ENCODE data around the gene CCSER1. TPM values are rescaled to one million over a fixed set of nuclear protein-coding genes. Genes with fewer than 3 reads are reported as not detected.
"Not testable (repeated sequence)": the region's sequence is repeated elsewhere in the genome, so short reads cannot be mapped to it uniquely, and the experiment has no call there.

The CCSER1 gene
- polyA plus RNA-seq, 3 donors = 0.09 to 0.75 (median 0.13) TPM

- H3K27me3 Mint-ChIP-seq (ENCODE audit: low read depth in 3 of 3) = no peaks in the 10 kb centered on the region
- H3K9me3 Mint-ChIP-seq = peaks cover 0 to 8% (median 2%) of the 10 kb centered on the region in 7 donors
- no peaks in the 10 kb centered on the region for H3K4me1 Mint-ChIP-seq
- TF ChIP-seq, protein P1, sequence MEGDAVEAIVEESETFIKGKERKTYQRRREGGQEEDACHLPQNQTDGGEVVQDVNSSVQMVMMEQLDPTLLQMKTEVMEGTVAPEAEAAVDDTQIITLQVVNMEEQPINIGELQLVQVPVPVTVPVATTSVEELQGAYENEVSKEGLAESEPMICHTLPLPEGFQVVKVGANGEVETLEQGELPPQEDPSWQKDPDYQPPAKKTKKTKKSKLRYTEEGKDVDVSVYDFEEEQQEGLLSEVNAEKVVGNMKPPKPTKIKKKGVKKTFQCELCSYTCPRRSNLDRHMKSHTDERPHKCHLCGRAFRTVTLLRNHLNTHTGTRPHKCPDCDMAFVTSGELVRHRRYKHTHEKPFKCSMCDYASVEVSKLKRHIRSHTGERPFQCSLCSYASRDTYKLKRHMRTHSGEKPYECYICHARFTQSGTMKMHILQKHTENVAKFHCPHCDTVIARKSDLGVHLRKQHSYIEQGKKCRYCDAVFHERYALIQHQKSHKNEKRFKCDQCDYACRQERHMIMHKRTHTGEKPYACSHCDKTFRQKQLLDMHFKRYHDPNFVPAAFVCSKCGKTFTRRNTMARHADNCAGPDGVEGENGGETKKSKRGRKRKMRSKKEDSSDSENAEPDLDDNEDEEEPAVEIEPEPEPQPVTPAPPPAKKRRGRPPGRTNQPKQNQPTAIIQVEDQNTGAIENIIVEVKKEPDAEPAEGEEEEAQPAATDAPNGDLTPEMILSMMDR (IDR thresholded peaks at IDR 0.05) = no peak
- Histone ChIP-seq H3K79me2 (ENCODE audit: insufficient read depth, low read length) (no peaks in the 10 kb centered on the region), H3K4me3 (replicated peaks in 1 of 3; ENCODE audit: low read depth in 2 of 3, low read length in 3 of 3) (no peak overlapping the region), H3K36me3 (replicated peaks in 1 of 2; ENCODE audit: control insufficient read depth in 1 of 2, insufficient read depth in 2 of 2, low read length in 2 of 2) (no peaks in the 10 kb centered on the region), H4K20me1 (ENCODE audit: insufficient read depth, low read length) (no peaks in the 10 kb centered on the region), H3K9ac (ENCODE audit: insufficient read depth, low read length, poor library complexity, severe bottlenecking) (no peak overlapping the region), H3K27ac (ENCODE audit: low read depth in 1 of 2, low read length in 2 of 2) (no peak overlapping the region), H3K27me3 (ENCODE audit: control insufficient read depth in 2 of 2, insufficient read depth in 2 of 2, low read length in 2 of 2) (no peaks in the 10 kb centered on the region), H2AFZ (ENCODE audit: insufficient read depth, low read depth, low read length, poor library complexity, severe bottlenecking) (no peak overlapping the region), H3K4me2 (replicated peaks; ENCODE audit: extremely low read depth, low read length, poor library complexity, severe bottlenecking) (no peak overlapping the region), H3K4me1 (ENCODE audit: control insufficient read depth in 1 of 2, insufficient read depth in 2 of 2, low read length in 2 of 2) (no peaks in the 10 kb centered on the region), H3K9me3 (replicated peaks in 1 of 2; ENCODE audit: control insufficient read depth in 1 of 2, insufficient read depth in 1 of 2, low read length in 2 of 2) (no peaks in the 10 kb centered on the region)
- H3K36me3 Mint-ChIP-seq = no peaks in the 10 kb centered on the region
- H3K4me3 Mint-ChIP-seq = no peak overlapping the region
- no peak for DNase-seq
- intact Hi-C loops (cut with micrococcal nuclease) = no loop called here
- no peak overlapping the region for H3K27ac Mint-ChIP-seq
These were observed 568.2 kb downstream of the CCSER1 start for GRCh38 chr4:90695411-90695810.

- intact Hi-C loops (cut with micrococcal nuclease); H3K9ac ChIP-seq (ENCODE audit: insufficient read depth, low read length, poor library complexity, severe bottlenecking); H4K20me1 ChIP-seq (ENCODE audit: insufficient read depth, low read length); H3K4me3 Mint-ChIP-seq; H3K27me3 ChIP-seq (ENCODE audit: control insufficient read depth in 2 of 2, insufficient read depth in 2 of 2, low read length in 2 of 2); H3K4me1 ChIP-seq (ENCODE audit: control insufficient read depth in 1 of 2, insufficient read depth in 2 of 2, low read length in 2 of 2); H3K4me1 Mint-ChIP-seq; DNase-seq; H3K27ac ChIP-seq (ENCODE audit: low read depth in 1 of 2, low read length in 2 of 2); H3K27ac Mint-ChIP-seq; H3K79me2 ChIP-seq (ENCODE audit: insufficient read depth, low read length); H3K4me2 ChIP-seq (replicated peaks; ENCODE audit: extremely low read depth, low read length, poor library complexity, severe bottlenecking); H3K36me3 Mint-ChIP-seq; H2AFZ ChIP-seq (ENCODE audit: insufficient read depth, low read depth, low read length, poor library complexity, severe bottlenecking); H3K27me3 Mint-ChIP-seq (ENCODE audit: low read depth in 3 of 3); H3K36me3 ChIP-seq (replicated peaks in 1 of 2; ENCODE audit: control insufficient read depth in 1 of 2, insufficient read depth in 2 of 2, low read length in 2 of 2); H3K4me3 ChIP-seq (replicated peaks in 1 of 3; ENCODE audit: low read depth in 2 of 3, low read length in 3 of 3): not testable (repeated sequence)
- WGBS (ENCODE audit: insufficient coverage) = 92% methylated on average over 6 of the region's 6 CpGs
- peaks cover 6 to 12% of the 10 kb centered on the region in 2 donors for H3K9me3 ChIP-seq (replicated peaks in 1 of 2; ENCODE audit: control insufficient read depth in 1 of 2, insufficient read depth in 1 of 2, low read length in 2 of 2)
- peaks cover 14 to 22% (median 18%) of the 10 kb centered on the region in 7 donors for H3K9me3 Mint-ChIP-seq
These were observed 578.3 kb downstream of the CCSER1 start for GRCh38 chr4:90705501-90705900.

Data from CD14-positive monocyte (primary cell).